BE2C (cell line): ENCODE results near the gene BSND.
"Not testable (repeated sequence)": the region's sequence is repeated elsewhere in the genome, so short reads cannot be mapped to it uniquely, and the experiment has no call there.

ENCODE experiments used
- DNase-seq: peaks from one replicate; pipeline ENCODE4 v3.0.0-alpha.2; 2020
- H3K27me3 ChIP-seq: fragments of 250-450 bp; sonication (Bioruptor Pico); 2 replicates; pipeline ENCODE4 v1.5.1; 2020; ENCODE audit warnings: mild to moderate bottlenecking
- H3K36me3 ChIP-seq: fragments of 250-450 bp; sonication (Bioruptor Pico); 2 replicates; pipeline ENCODE4 v1.5.1; 2020; ENCODE audit warnings: mild to moderate bottlenecking
- H3K4me1 ChIP-seq: fragments of 250-450 bp; sonication (Bioruptor Pico); 2 replicates; pipeline ENCODE4 v1.5.1; 2020
- H3K4me3 ChIP-seq: 2 replicates; pipeline ENCODE4 v1.5.1; 2011; ENCODE audit warnings: low read depth, low read length
- H3K9me3 ChIP-seq: fragments of 250-450 bp; sonication (Bioruptor Pico); 2 replicates; pipeline ENCODE4 v1.5.1; 2020
- CTCF ChIP-seq: IDR thresholded peaks from 2 replicates; pipeline ENCODE4 v1.5.1; 2012; ENCODE audit warnings: mild to moderate bottlenecking, low read depth, low read length

The BSND gene

DNA sequence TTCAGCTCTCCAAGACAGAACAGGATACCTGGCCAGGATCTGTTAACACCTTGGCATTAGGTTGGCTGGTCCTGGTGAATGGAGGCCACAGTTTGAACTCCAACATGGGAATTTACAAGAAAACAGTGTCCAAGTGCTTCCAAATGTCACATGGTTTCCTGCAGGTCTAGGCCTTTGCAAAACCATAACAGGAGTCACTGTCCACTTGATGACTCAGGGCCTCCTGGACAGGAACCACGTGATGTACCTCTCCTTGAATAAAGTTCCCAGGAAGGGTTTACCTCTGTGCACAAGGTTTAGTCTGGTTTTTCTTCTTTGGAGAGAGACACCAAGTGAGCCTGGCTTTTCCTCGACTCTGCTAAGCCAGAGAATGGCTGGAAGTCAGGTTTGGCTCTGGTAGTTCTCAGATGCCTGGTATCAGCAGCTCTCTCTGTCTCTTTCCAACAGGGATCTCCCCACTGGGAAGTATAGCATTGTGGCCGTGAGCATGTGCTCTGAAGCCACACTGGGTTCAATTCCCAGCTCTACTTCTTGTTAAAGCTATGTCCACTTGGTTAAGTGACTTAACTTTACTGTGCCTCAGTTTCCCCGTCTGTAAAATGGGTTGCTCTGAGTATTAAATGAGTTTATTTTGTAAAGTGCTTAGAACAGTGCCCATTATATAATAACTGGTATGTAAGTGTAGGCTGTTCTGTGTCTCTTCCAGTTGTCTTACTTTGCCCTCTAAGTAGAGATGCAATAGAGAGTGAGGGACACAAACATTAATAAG lies 45.6 kb upstream of the BSND start:
- no peak overlapping the region for H3K4me3 ChIP-seq
- no peaks in the 10 kb centered on the region for H3K9me3 ChIP-seq
- H3K27me3 ChIP-seq, result no peaks in the 10 kb centered on the region
- no peak for TF ChIP-seq CTCF
- DNase-seq, result no peak
- no peaks in the 10 kb centered on the region for H3K36me3 ChIP-seq
- H3K4me1 ChIP-seq, result no peaks in the 10 kb centered on the region

DNA sequence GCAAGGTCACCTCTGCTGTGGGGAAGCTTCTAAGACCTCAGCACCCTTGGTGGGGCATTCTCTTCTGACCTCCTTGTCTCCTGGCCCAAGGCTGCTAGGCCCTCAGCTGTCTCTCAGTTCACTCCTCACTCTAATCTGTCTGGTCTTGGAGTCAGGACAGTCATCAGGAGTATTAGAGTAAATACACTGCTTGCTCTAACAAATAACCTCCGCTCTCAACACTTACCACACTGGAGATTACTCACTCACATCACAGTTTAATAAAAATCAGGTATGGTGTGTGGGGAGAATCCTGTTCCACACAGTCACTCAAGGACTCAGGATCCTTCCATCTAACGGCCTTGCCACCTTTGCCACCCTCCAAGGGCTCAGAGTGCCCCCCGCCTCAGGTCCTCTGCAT lies 44.9 kb upstream of the BSND start:
- Histone ChIP-seq H3K4me3 (no peak overlapping the region), H3K4me1 (no peaks in the 10 kb centered on the region), H3K36me3 (no peaks in the 10 kb centered on the region), H3K9me3 (no peaks in the 10 kb centered on the region), H3K27me3 (no peaks in the 10 kb centered on the region)
- no peak for DNase-seq
- no peak for TF ChIP-seq CTCF

- no peak for DNase-seq
- TF ChIP-seq CTCF, result no peak
- H3K27me3 ChIP-seq, result no peaks in the 10 kb centered on the region
- no peaks in the 10 kb centered on the region for H3K4me1 ChIP-seq
- no peaks in the 10 kb centered on the region for H3K9me3 ChIP-seq
- no peak overlapping the region for H3K4me3 ChIP-seq
- H3K36me3 ChIP-seq, result no peaks in the 10 kb centered on the region
Observed at GRCh38 chr1:54955359-54955758, 43.4 kb upstream of the BSND start.

GRCh38 chr1:54956726-54957125 lies 42.0 kb upstream of the BSND start:
- H3K36me3 ChIP-seq, result no peaks in the 10 kb centered on the region
- no peaks in the 10 kb centered on the region for H3K27me3 ChIP-seq
- H3K4me1 ChIP-seq, result no peaks in the 10 kb centered on the region
- DNase-seq, result no peak
- no peak overlapping the region for H3K4me3 ChIP-seq
- no peak for TF ChIP-seq CTCF
- no peaks in the 10 kb centered on the region for H3K9me3 ChIP-seq

DNA sequence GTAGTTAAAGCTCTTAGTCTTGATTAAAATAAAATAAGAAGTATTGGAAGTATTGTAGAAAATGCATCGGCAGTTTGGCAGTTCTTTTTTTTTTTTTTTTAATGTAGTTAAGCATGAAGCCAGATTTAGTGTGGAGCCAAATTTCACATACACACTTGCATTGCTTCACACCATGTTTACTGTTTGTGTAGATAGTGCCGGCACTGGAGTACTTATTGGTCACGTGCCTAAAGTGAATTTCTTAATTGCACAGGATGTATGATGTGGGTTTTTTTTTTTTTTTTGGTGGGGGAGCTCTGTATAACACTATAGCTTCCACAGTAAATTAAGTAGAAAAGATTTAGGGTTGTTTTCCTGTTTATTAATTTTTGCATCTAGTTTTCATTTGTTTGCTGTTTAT lies 39.5 kb upstream of the BSND start:
- H3K36me3 ChIP-seq, result no peaks in the 10 kb centered on the region
- no peak for DNase-seq
- H3K27me3 ChIP-seq, result no peaks in the 10 kb centered on the region
- H3K4me3 ChIP-seq, result no peak overlapping the region
- H3K9me3 ChIP-seq, result no peaks in the 10 kb centered on the region
- TF ChIP-seq CTCF, result no peak
- no peaks in the 10 kb centered on the region for H3K4me1 ChIP-seq

GRCh38 chr1:54962612-54963395 lies 35.9 kb upstream of the BSND start:
- Histone ChIP-seq H3K4me1 (no peaks in the 10 kb centered on the region), H3K4me3 (no peak overlapping the region), H3K36me3 (no peaks in the 10 kb centered on the region), H3K27me3 (no peaks in the 10 kb centered on the region), H3K9me3 (no peaks in the 10 kb centered on the region)
- no peak for TF ChIP-seq CTCF
- no peak for DNase-seq

DNA sequence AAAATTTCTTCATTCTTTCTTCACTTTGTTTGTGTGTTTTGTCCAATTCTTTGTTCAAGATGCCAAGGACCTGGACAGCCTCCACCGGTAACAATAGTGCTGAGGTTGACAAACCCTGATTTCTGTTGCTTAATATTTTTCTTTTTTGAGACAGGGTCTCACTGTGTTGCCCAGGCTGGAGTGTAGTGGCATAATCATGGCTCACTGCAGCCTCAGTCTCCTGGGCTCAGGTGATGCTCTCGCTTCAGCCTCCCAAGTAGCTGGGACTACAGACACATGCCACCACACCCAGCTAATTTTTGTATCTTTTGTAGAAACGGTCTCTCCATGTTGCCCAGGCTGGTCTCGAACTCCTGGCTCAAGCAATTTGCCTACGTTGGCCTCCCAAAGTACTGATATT lies 34.9 kb upstream of the BSND start:
- DNase-seq, H3K27me3 ChIP-seq, H3K9me3 ChIP-seq, H3K4me1 ChIP-seq, H3K36me3 ChIP-seq, H3K4me3 ChIP-seq: not testable (repeated sequence)
